GM19467 (cell line): ENCODE data around the gene ABHD15.
A peak's percentile ranks its signal among the peaks of the same experiment; 100 is the strongest.

Experiments used
- ATAC-seq: cut with Tn5 transposase; IDR thresholded peaks from one replicate; pipeline ENCODE4 v1.9.1; 2021; ENCODE audit warnings: mild to moderate bottlenecking, moderate library complexity; ENCODE audit not compliant: unreplicated experiment

ABHD15 gene, protein sequence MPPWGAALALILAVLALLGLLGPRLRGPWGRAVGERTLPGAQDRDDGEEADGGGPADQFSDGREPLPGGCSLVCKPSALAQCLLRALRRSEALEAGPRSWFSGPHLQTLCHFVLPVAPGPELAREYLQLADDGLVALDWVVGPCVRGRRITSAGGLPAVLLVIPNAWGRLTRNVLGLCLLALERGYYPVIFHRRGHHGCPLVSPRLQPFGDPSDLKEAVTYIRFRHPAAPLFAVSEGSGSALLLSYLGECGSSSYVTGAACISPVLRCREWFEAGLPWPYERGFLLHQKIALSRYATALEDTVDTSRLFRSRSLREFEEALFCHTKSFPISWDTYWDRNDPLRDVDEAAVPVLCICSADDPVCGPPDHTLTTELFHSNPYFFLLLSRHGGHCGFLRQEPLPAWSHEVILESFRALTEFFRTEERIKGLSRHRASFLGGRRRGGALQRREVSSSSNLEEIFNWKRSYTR

DNA sequence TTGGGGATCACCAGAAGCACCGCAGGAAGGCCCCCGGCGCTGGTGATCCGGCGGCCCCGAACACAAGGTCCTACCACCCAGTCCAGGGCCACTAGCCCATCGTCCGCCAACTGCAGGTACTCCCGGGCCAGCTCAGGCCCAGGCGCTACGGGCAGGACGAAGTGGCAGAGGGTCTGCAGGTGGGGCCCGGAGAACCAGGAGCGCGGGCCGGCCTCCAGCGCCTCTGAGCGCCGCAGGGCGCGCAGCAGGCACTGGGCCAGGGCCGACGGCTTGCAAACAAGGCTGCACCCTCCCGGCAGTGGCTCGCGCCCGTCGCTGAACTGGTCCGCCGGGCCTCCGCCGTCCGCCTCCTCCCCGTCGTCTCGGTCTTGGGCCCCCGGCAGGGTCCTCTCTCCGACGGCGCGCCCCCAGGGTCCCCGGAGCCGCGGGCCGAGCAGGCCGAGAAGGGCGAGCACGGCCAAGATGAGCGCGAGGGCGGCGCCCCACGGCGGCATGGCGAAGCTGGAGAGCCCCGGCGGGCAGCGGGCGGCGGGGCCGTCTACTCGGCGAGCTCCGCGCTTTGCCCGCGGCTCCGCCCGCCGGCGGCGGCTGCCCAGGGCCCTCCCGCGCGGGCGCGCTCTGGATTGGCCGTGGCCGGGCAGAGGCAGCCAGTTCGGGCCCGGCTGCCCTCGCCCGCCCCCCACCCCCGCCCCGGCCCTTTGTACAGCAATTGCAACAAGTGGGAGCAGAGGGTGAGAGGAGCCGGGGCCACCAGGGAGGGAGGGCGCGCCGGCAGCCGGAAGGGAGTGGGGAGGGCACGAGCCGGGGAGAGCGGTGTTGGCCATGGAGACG lies at the start of gene ABHD15:
Gene ABHD15 (minus strand): TSS at position 565 of the 831 bp plus-strand sequence. CDS start 71 bp downstream, at position 494.
- no peak for ATAC-seq

DNA sequence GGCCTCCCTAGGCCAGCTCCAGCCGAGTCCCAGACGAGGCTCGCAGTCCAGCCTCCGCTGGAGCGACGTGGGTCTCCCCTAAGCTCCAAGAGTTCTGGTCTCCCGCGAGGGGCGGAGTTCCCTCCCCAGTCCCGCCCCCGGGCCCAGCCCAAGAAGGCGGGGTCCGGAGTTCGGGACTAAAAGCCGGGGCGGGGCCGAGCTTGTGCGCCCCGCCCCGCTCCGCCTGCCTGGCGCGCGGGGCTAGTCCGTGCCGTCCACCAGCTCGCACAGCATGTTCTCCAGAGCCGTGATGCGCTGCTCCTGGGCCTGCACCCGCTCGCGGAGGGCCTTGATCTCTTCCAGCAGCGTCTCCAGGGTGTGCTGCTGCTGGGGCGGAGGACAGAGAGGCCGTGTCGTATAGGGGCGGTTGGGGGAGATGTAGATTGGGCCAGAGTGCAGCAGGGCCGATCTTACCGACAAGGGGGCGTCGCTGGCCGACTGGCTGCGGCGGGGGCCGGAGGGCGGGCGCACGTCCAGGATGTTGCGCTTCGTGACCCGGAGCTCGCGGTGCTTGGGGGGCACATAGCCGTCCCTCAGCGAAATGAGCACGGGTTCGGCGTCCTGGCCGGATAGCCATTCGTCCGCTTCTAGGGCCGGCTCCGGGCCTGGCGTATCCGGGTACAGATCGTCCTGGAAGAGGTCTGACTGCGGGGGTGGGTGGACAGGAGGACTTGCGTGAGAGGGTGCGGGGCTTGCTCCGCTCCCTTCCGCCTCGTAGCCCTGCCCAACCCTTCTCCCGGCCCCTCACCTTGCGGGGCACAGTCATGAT lies 48.9 kb upstream of the ABHD15 start:
- ATAC-seq = peak; percentile 45

DNA sequence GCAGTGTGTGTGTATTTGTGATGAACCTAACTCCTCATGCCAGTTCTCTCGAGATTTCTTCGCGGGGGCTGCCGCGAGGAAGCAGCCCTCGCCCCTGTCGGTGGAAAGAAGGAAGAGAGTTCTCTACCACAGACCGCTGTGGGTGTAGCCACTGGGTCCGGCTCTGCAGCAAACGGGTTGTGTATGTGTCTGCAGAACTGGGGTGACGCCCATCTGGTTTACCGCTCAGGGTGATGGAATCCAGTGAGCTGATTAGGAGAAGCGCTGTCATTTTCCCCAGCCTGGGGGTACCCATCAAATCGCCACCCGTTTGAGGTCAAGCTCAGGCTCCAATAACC lies 48.2 kb upstream of the ABHD15 start:
- no peak for ATAC-seq

DNA sequence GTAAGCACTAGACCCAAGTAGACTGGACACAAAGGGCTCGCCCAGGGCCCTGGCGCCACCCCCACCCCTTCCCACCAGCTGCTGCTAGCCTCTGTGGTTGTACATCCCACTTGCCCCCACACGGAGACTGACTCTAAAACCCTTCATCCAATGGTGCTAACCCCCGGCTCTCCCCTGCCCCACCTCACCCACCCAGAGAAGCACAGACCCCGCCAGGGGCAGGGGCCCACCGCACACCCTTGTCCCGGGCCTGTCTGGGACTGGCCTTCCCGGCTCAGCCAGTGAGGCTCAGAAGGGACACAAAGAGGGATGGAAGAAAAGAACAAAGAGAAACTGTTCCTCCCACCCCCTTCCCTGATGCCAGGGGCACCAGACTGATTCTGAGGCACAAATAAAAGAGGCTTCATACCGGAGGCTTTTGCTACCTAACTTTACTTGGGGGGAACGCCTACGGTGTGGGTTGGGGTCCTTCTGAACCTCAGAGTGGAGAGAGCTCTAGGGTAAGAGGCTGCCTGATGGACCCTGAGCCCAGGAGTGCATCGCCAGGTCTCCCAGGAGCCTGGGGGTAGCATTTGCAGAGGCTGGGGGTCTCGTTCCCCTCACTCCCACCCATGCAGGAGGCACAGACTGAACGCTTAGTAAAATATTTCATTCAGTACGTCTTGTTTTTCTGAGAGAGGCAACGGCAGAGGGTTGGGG lies 47.7 kb upstream of the ABHD15 start:
- ATAC-seq = no peak

DNA sequence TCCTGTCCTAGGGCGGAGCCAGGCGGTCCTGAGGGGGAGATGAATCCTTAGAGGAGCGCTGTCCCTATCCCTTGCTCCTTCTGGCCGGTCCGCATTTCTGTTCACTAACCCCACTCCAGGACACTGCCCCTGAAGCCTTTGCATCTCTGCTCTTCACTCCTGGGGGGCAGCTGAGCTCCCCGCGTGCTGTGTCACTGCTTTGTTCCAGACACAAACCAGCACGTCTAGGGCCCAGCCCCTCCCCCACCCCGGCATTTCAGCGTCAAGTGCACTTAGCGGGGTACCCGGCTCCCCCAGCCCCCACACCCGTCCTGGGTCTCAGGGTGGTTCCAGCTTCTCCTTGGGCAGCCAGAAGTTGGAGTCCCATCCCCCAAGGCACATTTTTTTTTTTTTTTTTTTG lies 47.0 kb upstream of the ABHD15 start:
- no peak for ATAC-seq

DNA sequence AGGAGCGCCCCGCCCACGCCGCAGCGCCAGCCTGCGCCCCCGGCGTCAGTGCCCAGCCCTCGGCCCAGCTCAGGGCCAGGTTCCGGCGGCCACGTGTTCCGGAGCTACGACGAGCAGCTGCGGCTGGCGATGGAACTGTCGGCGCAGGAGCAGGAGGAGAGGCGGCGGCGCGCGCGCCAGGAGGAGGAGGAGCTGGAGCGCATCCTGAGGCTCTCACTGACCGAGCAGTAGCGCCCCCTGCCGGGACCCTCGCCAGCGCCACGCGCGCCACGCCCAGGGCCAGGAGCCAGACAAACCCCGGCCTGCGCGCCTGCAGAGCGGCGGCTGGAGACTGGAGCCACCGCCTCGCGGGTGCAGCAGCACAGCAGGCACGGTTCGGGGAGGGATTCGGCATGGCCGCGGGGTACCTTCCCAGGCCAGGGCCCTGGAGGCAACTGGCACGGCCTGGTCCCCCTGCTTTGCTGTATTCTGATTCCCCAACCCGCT lies 46.6 kb upstream of the ABHD15 start:
- no peak for ATAC-seq

DNA sequence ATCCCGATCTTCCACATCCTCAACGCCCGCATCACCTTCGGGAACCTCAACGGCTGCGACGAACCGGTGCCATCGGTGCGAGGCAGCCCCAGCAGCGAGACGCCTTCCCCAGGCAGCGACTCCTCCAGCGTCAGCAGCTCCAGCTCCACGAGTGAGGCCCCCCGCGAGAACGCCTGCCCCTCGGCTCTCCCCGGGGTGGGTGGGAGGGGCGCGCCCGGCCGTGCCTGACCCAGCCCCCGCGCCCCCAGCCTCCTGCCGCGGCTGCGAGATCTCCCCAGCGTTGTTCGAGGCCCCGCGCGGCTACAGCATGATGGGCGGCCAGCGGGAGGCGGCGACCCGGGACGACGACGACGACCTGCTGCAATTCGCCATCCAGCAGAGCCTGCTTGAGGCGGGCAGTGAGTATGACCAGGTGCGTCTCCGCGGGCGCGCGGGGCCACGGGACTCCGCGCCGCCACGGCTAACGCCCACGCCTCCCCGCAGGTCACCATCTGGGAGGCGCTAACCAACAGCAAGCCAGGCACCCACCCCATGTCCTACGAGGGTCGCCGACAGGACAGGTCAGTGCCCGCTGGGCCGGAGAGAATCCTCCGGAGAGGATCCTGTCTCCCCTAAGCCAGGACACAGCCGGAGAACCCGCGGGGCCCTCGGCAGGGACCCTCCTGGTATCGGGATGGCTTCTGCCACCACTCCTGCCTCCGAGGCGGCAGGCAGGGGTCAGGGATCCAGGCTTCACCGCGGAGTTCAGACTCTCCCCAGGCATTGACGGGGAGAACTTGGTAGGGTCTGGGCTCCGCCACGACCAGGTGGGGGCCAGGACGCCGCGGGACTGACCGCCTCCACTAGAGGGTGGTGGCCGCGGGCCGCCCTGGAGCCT lies 45.8 kb upstream of the ABHD15 start:
- ATAC-seq = no peak

DNA sequence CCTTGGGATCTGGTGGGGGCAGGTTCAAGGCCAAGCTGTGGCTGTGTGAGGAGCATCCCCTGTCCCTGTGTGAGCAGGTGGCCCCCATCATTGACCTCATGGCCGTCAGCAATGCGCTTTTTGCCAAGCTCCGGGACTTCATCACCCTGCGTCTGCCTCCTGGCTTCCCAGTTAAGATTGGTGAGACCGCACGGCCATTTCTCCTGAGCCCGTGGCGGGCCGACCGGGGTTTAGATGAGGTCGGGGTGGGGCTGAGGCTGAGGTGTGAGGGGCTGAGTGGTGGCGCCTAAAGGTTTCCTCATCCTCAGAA lies 45.2 kb upstream of the ABHD15 start:
- no peak for ATAC-seq

DNA sequence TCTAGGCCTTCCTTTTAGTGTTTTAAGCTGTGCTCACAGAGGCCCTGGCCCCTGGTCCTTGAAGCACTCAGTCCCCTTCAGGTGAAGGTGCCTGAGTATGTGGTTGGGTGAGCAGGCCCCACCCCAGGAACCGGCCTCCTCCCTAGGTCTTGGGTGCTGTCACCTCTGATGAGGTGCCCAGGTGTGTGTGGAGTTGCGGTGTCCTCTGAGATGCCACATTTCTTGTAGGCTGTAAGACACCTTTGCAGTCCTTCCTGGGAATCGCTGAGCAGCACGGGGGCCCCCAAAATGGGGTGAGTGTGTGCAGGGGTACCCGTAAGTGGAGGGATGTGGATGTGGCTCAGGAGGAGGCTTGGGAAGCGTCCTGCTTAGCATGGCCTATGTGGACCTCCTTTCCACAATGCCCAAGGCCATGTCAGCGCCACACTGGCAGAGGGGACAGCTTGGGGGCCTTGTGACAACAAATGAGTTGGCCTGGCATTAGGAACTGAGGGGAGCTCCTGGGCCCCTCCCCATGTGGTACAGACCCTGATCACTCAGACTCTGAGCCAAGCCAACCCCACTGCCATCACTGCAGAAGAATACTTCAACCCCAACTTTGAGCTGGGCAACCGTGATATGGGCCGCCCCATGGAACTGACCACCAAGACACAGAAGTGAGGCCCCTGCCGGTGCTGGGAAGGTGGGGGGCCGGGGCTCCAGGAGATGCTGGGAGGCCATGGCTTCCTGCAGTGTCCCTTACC lies 44.7 kb upstream of the ABHD15 start:
- no peak for ATAC-seq

DNA sequence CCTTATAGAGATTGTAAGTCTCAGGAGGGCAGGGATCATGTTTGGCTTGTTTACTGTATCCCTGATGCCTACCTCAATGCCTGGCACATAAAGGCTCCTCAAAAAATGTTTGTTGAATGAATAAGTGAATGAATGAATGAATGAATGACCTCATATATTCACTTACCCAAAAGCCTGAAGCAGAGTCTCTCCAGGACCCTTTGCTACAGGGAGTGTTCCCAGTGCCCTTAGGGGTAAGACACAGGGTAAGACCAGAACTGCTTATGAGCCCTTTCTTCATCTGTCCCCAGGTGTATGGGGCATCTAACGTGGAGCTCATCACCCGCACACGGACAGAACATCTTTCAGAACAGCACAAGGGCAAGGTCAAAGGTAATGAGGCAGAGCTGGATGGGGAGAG lies 43.6 kb upstream of the ABHD15 start:
- ATAC-seq = no peak

DNA sequence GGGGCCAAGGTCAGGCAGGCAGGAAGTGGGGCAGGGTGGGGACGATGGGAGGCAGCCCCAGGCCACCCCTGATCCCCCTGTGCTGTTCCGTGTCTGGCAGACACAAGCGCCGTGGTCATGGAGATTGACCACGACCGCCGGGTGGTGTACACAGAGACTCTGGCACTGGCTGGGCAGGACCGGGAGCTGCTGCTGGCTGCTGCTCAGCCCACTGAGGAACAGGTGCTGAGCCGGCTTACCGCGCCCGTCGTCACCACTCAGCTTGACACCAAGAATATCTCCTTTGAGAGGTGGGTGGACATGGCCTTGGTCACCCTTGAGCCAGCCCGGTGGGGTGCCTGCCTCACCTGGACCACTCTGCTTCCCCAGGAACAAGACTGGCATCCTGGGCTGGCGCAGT lies 42.1 kb upstream of the ABHD15 start:
- ATAC-seq = no peak

DNA sequence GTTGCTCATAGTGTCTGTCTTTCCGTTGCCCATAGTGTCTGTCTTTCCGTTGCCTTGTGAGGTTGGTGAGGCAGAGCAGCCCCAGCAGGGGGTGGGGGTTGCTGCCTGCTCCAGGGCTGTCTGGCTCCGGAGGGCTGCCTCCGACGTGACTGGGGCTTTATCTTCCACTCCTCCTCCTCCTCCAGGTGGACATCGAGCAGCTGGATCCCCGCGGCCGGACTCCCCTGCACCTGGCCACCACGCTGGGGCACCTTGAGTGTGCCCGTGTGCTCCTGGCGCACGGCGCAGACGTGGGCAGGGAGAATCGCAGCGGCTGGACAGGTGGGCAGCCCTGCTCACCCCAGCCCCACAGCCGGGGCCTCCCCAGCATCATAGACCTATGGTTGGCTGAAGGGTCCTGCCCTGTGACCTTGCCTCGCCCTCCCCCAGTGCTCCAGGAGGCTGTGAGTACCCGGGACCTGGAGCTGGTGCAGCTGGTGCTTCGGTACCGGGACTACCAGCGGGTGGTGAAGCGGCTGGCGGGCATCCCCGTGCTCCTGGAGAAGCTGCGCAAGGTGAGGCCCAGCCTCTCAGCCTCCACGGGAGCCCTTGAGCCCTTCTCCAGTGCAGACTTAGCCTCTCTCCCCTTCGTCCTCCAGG lies 40.8 kb upstream of the ABHD15 start:
- no peak for ATAC-seq

DNA sequence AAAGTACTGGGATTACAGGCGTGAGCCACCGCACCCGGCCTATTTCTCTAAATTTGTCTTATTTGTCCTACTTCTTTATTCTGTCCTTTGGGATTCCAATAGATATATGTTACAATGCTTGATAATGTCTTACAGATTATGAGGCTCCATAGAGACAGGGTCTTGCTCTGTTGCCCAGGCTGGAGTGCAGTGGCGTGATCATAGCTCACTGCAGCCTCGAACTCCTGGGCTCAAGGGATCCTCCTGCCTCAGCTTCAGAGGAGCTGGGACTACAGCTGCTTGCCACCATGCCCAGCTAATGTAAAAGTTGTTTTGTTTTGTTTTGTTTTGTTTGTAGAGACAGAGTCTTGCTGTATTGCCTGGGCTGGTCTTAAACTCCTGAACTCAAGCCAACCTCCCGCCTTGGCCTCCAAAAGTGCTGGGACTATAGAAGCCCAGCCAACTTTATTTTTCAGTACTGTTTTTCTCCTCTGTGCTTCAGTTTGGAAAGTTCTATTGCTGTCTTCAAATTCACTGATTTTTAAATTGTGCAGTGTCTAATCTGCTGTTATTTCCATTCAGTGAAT lies 36.4 kb upstream of the ABHD15 start:
- ATAC-seq = no peak

DNA sequence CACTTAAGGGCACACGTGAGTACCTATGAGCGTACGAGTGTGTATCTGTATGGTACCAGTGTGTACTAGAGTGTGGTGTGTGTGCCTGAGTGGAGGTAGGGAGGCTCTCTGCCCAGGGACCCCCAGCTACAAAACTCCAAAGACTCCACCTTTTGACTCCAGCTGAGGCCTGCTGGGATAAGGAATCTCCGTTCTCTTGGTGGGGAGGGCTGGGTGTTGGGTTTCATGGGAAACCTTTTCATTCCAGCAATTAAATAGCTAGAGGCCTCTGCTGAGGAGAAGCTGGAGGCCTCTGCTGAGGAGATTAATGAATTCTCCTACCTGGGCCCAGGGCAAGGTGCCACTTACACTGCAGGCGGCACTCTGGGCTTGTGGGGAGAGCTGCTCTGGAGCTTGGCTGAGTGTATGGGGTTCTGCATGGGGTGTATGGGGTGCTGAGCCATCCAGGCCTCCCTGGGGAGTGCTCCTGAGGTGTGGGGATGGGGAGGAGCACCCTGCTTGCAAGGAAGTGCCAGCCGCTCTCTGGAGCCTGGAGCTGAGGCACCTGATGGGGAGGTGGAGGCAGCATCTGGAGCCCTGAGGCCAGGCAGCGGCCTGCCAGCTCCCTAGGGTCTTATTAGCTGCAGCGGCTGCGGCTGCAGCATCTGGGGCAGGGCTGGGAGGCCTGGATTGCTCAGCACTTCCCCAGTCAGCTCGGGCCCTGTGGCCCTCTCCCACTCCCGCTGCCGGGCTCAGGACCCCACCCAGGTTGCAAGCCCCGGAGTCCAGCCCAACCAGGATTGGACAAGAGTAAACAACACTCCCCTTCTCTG lies 30.7 kb upstream of the ABHD15 start:
- no peak for ATAC-seq

DNA sequence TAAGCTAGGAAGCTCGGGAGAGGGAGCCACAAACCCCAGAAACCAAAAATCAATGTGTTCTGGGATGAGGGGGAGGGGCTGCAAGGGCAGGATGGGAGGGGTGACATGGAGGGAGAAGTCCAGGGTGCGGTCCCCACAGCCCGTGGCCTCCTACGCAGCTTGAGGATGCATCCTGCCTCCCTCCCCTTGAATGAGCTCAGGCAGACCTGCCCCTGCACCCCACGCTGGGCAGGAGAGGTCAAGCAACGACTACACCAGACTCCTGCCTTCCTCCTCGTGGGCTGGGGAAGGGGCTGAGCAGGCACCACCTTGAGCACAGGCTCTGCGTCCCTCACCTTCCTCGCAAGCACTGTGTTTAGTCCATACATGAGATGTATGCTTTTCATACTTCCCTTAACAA lies 30.0 kb upstream of the ABHD15 start:
- ATAC-seq = no peak

DNA sequence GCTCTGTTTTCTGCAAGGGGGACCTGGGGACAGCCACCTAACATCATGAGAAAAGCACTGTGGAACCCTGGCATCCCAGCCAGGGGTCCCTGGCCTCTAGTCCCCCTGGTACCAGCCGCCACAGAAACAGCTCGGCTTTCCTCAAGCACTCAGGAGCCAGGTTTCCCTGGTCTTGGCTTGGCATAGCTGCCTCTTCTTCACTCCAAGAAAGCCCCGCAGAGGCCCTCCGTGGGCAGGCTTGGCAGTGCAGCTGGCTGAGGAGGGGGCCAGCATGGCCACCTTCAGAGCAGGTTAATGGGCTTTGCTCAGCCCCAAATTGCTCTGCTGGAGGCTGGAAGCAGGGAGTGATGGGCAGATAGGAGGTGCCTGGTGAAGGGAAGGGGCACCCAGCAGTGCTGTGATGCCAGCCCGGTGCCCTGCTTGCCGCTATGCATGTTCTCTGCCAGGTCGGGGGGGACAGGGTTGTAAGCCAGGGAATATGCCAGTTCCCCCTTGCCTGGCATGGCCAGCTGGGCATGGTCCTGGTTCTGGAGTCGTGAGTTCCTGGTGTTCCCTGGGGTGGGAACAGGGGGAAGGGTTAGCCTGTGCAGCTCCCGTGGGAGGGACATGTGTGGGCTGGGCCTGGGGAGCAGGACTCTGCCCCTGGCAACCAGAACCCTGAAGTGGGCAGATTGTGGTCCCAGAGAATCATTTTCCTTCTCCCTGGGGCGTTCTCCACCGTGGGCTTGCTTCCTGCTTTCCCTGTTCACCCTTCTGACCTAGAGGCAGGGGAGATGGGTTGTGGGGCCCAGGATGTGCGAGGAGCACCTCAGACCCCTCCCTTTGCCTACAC lies 29.3 kb upstream of the ABHD15 start:
- no peak for ATAC-seq
